Metanephros (tissue), 1 donor: Measurements from ENCODE around the gene EXOC8. TPM values are rescaled to one million over a fixed set of nuclear protein-coding genes. Genes with fewer than 3 reads are reported as not detected.

Source experiments
- total RNA-seq: library from RNA; depleted of rRNA; stranded (reverse); fragments of >200 nt; gene quantifications from one replicate; pipeline ENCODE4 v1.2.3, GENCODE V29; 2014

EXOC8 gene
- total RNA-seq = 14.6 TPM

GRCh38 chr1:231337472-231338269 is at the start of gene EXOC8:
TSS of gene EXOC8 (minus strand) at chr1:231337852. CDS start at chr1:231337745, 107 bp downstream.

GRCh38 chr1:231338270-231339128 is 847 bp upstream of the EXOC8 start, which contains the start of gene SPRTN:
TSS of gene SPRTN (plus strand) at chr1:231338293. CDS start at chr1:231338384, 91 bp downstream.

Other genes with a start within 250 kb of the EXOC8 start
- gene TRIM67, start 175.8 kb downstream of the EXOC8 start, total RNA-seq = 0.47 TPM
- gene GNPAT, start 96.6 kb downstream of the EXOC8 start, total RNA-seq = 66.9 TPM
- 11.7 TPM for gene SPRTN, start 441 bp upstream of the EXOC8 start, total RNA-seq
- gene EGLN1, start 84.4 kb upstream of the EXOC8 start, total RNA-seq = 43.7 TPM
- 42.1 TPM for gene TSNAX, start 190.8 kb upstream of the EXOC8 start, total RNA-seq